ENCODE measurements around the gene ZNF605.

- no peak for TF ChIP-seq CTCF (IDR thresholded peaks at IDR 0.05; ENCODE audit: extremely low read depth in 1 of 2, insufficient read depth in 1 of 2, low read depth in 1 of 2, low read length in 2 of 2)
- TF ChIP-seq POLR2AphosphoS5 (IDR thresholded peaks at IDR 0.05; ENCODE audit: insufficient read depth, low read depth, low read length): no peak
- no peak for TF ChIP-seq POLR2A (IDR thresholded peaks at IDR 0.05; ENCODE audit: low read depth, low read length)
- TF ChIP-seq EZH2 (IDR thresholded peaks at IDR 0.05; ENCODE audit: borderline replicate concordance, low read depth, low read length, severe bottlenecking): no peak
- no peak for TF ChIP-seq JUN (IDR thresholded peaks at IDR 0.05; ENCODE audit: borderline replicate concordance, insufficient read depth, insufficient read length, low read depth)
- no peak for TF ChIP-seq FOS (IDR thresholded peaks at IDR 0.05; ENCODE audit: borderline replicate concordance, insufficient read depth, low read length)
- no peak for TF ChIP-seq MYC (IDR thresholded peaks at IDR 0.05; ENCODE audit: low read depth, low read length)
- TF ChIP-seq MAX (IDR thresholded peaks at IDR 0.05; ENCODE audit: insufficient read depth, insufficient read length): no peak
- TF ChIP-seq GATA2 (IDR thresholded peaks at IDR 0.05; ENCODE audit: insufficient read depth, insufficient read length, low read depth, low read length): no peak
Observed at GRCh38 chr12:132926415-132926833, 29.7 kb downstream of the ZNF605 start.
